Measurements from ENCODE around the gene PPP2R2C.

PPP2R2C gene

GRCh38 chr4:6348408-6348807 lies 124.0 kb downstream of the PPP2R2C start:
- in situ Hi-C loops (cut with HindIII; ENCODE audit: low sequenced_read_pairs) = no loop called here
- no peak overlapping the region for H3K4me3 ChIP-seq (ENCODE audit: low read depth, low read length)
- DNase-seq (ENCODE audit: low read depth, low spot score) = no peak
- no peak for TF ChIP-seq CTCF (IDR thresholded peaks at IDR 0.05; ENCODE audit: low read depth, low read length)

GRCh38 chr4:6347511-6348045 lies 124.8 kb downstream of the PPP2R2C start:
- no peak for TF ChIP-seq CTCF (IDR thresholded peaks at IDR 0.05; ENCODE audit: low read depth, low read length)
- in situ Hi-C loops (cut with HindIII; ENCODE audit: low sequenced_read_pairs) = no loop called here
- DNase-seq (ENCODE audit: low read depth, low spot score) = no peak
- no peak overlapping the region for H3K4me3 ChIP-seq (ENCODE audit: low read depth, low read length)

- in situ Hi-C loops (cut with HindIII; ENCODE audit: low sequenced_read_pairs) = no loop called here
- no peak for TF ChIP-seq CTCF (IDR thresholded peaks at IDR 0.05; ENCODE audit: low read depth, low read length)
- DNase-seq (ENCODE audit: low read depth, low spot score) = no peak
- H3K4me3 ChIP-seq (ENCODE audit: low read depth, low read length) = no peak overlapping the region
Measured at GRCh38 chr4:6346373-6347110, 125.9 kb downstream of the PPP2R2C start.

GRCh38 chr4:6345866-6346265 lies 126.5 kb downstream of the PPP2R2C start:
- in situ Hi-C loops (cut with HindIII; ENCODE audit: low sequenced_read_pairs) = no loop called here
- no peak overlapping the region for H3K4me3 ChIP-seq (ENCODE audit: low read depth, low read length)
- TF ChIP-seq CTCF (IDR thresholded peaks at IDR 0.05; ENCODE audit: low read depth, low read length) = no peak
- no peak for DNase-seq (ENCODE audit: low read depth, low spot score)

- no peak for DNase-seq (ENCODE audit: low read depth, low spot score)
- in situ Hi-C loops (cut with HindIII; ENCODE audit: low sequenced_read_pairs) = no loop called here
- no peak overlapping the region for H3K4me3 ChIP-seq (ENCODE audit: low read depth, low read length)
- TF ChIP-seq CTCF (IDR thresholded peaks at IDR 0.05; ENCODE audit: low read depth, low read length) = no peak
Measured at GRCh38 chr4:6345096-6345830, 127.2 kb downstream of the PPP2R2C start.

GRCh38 chr4:6343939-6344408 lies 128.4 kb downstream of the PPP2R2C start:
- H3K4me3 ChIP-seq (ENCODE audit: low read depth, low read length) = no peak overlapping the region
- in situ Hi-C loops (cut with HindIII; ENCODE audit: low sequenced_read_pairs) = no loop called here
- DNase-seq (ENCODE audit: low read depth, low spot score) = peak; percentile 44
- TF ChIP-seq CTCF (IDR thresholded peaks at IDR 0.05; ENCODE audit: low read depth, low read length) = peak; percentile 11

All from astrocyte of the spinal cord (primary cell).